GM19099 (cell line): Measurements from ENCODE around the gene CDK4.

Experiments used
- POLR2A ChIP-seq: IDR thresholded peaks from 3 replicates; pipeline ENCODE4 v1.6.1; 2011; ENCODE audit warnings: low read depth; ENCODE audit not compliant: insufficient read length; ENCODE audit errors: extremely low read depth

CDK4 gene

GRCh38 chr12:57731411-57732080 lies 20.6 kb downstream of the CDK4 start:
- no peak for TF ChIP-seq POLR2A

- no peak for TF ChIP-seq POLR2A
Observed at GRCh38 chr12:57730336-57731067, 21.6 kb downstream of the CDK4 start.

GRCh38 chr12:57729321-57729844 lies 22.7 kb downstream of the CDK4 start:
- no peak for TF ChIP-seq POLR2A

GRCh38 chr12:57727758-57728395 lies 24.2 kb downstream of the CDK4 start:
- no peak for TF ChIP-seq POLR2A

GRCh38 chr12:57726884-57727757 lies 25.0 kb downstream of the CDK4 start:
- TF ChIP-seq POLR2A, result no peak

- no peak for TF ChIP-seq POLR2A
Observed at GRCh38 chr12:57726151-57726883, 25.8 kb downstream of the CDK4 start.

GRCh38 chr12:57725851-57726150 lies 26.3 kb downstream of the CDK4 start:
- TF ChIP-seq POLR2A, result no peak

- no peak for TF ChIP-seq POLR2A
Observed at GRCh38 chr12:57724936-57725740, 27.0 kb downstream of the CDK4 start.

- TF ChIP-seq POLR2A, result no peak
Observed at GRCh38 chr12:57724003-57724935, 27.8 kb downstream of the CDK4 start.

GRCh38 chr12:57723630-57723962 lies 28.5 kb downstream of the CDK4 start:
- TF ChIP-seq POLR2A, result no peak

GRCh38 chr12:57722716-57723629 lies 29.1 kb downstream of the CDK4 start:
- TF ChIP-seq POLR2A, result no peak
